Ishikawa (cell line): Measurements from ENCODE around the gene REPIN1.

Experiments used
- CEBPB ChIP-seq: IDR thresholded peaks from 2 replicates; pipeline ENCODE4 v1.6.1; 2012
- CREB1 ChIP-seq: IDR thresholded peaks from 2 replicates; pipeline ENCODE4 v1.6.1; 2012; ENCODE audit warnings: low read depth
- EGR1 ChIP-seq: IDR thresholded peaks from 2 replicates; pipeline ENCODE4 v1.6.1; 2012
- EP300 ChIP-seq: IDR thresholded peaks from 2 replicates; pipeline ENCODE4 v1.6.1; 2012; ENCODE audit warnings: borderline replicate concordance
- FOXM1 ChIP-seq: IDR thresholded peaks from 2 replicates; pipeline ENCODE4 v1.6.1; 2012; ENCODE audit warnings: low read depth, borderline replicate concordance
- MAX ChIP-seq: IDR thresholded peaks from 2 replicates; pipeline ENCODE4 v1.6.1; 2012
- NFIC ChIP-seq: IDR thresholded peaks from 2 replicates; pipeline ENCODE4 v1.6.1; 2012
- RAD21 ChIP-seq: IDR thresholded peaks from 2 replicates; pipeline ENCODE4 v1.6.1; 2012; ENCODE audit warnings: low read depth
- REST ChIP-seq: IDR thresholded peaks from 2 replicates; pipeline ENCODE4 v1.6.1; 2012; ENCODE audit warnings: low read depth, mild to moderate bottlenecking
- TAF1 ChIP-seq: IDR thresholded peaks from 2 replicates; pipeline ENCODE4 v1.6.1; 2012; ENCODE audit warnings: low read depth, mild to moderate bottlenecking
- TCF12 ChIP-seq: IDR thresholded peaks from 2 replicates; pipeline ENCODE4 v1.6.1; 2012; ENCODE audit warnings: low read depth
- TEAD4 ChIP-seq: IDR thresholded peaks from 2 replicates; pipeline ENCODE4 v1.6.1; 2012
- USF1 ChIP-seq: IDR thresholded peaks from 2 replicates; pipeline ENCODE4 v1.6.1; 2012
- YY1 ChIP-seq: IDR thresholded peaks from 2 replicates; pipeline ENCODE4 v1.6.1; 2012; ENCODE audit warnings: low read depth
- ZBTB7A ChIP-seq: IDR thresholded peaks from 2 replicates; pipeline ENCODE4 v1.6.1; 2012; ENCODE audit warnings: low read depth

Gene REPIN1

GRCh38 chr7:150377196-150377595 lies 8.6 kb downstream of the REPIN1 start:
- TF ChIP-seq CREB1 (no peak), TCF12 (no peak), EP300 (no peak), USF1 (no peak), YY1 (no peak), RAD21 (no peak), MAX (no peak), NFIC (no peak), EGR1 (no peak), CEBPB (no peak), REST (no peak), FOXM1 (no peak), ZBTB7A (no peak), TAF1 (no peak), TEAD4 (no peak)

GRCh38 chr7:150377635-150378034 lies 9.0 kb downstream of the REPIN1 start:
- TF ChIP-seq CEBPB (no peak), FOXM1 (no peak), TEAD4 (no peak), REST (no peak), NFIC (no peak), CREB1 (no peak), RAD21 (no peak), TCF12 (no peak), MAX (no peak), TAF1 (no peak), EGR1 (no peak), YY1 (no peak), EP300 (no peak), ZBTB7A (no peak), USF1 (no peak)

GRCh38 chr7:150378115-150378852 lies 9.7 kb downstream of the REPIN1 start:
- TF ChIP-seq EP300 (no peak), RAD21 (0 out of 2 replicates have a peak, but pooled peaks have one; percentile 5), TAF1 (no peak; the same call in 1 of the 2 replicates), EGR1 (no peak), CEBPB (no peak), FOXM1 (no peak), REST (no peak)

GRCh38 chr7:150378853-150379440 lies 10.3 kb downstream of the REPIN1 start, which contains the start of gene ZNF775:
ZNF775 (plus strand) TSS chr7:150379330; CDS start chr7:150388471, 9,141 bp downstream.
- TF ChIP-seq TCF12 (no peak), FOXM1 (no peak), MAX (no peak), NFIC (no peak), EP300 (0 out of 2 replicates have a peak, but pooled peaks have one; percentile 10), ZBTB7A (no peak), REST (no peak), RAD21 (no peak), YY1 (0 out of 2 replicates have a peak, but pooled peaks have one; percentile 10), EGR1 (no peak), TEAD4 (no peak), CEBPB (no peak), TAF1 (peak; percentile 66; the same call in 1 of the 2 replicates), CREB1 (no peak), USF1 (peak; percentile 89)
